CD8-positive, alpha-beta memory T cell (primary cell): ENCODE results near the gene ATMIN. TPM values are rescaled to one million over a fixed set of nuclear protein-coding genes. Genes with fewer than 3 reads are reported as not detected.

Experiments used
- CTCF ChIA-PET: fragments of 350-600 bp; sonication (Branson Sonifier 250); formaldehyde crosslinking; loops from one replicate; lab custom pipeline; 2021; ENCODE audit warnings: antibody characterized with exemption; lab: Charles Lee
- POLR2A ChIA-PET: fragments of 350-600 bp; sonication (Branson Sonifier 250); formaldehyde crosslinking; loops from one replicate; lab custom pipeline; 2021; ENCODE audit warnings: antibody characterized with exemption; lab: Charles Lee
- DNase-seq, 5 donors: peaks; one replicate each; pipeline versions ENCODE4 v3.0.0 to v3.0.0-alpha.2; 2020 to 2022; ENCODE audit warnings: mixed read lengths in 1 of 5
- H3K27ac ChIP-seq: one replicate; pipeline ENCODE4 v1.7.0; 2013; ENCODE audit warnings: low read depth, mild to moderate bottlenecking, low read length, moderate library complexity
- H3K27me3 ChIP-seq: 2 replicates; pipeline ENCODE4 v1.7.0; 2013; ENCODE audit warnings: low read length, mild to moderate bottlenecking; ENCODE audit not compliant: insufficient read depth, poor library complexity, severe bottlenecking
- H3K36me3 ChIP-seq: 2 replicates; pipeline ENCODE4 v1.7.0; 2013; ENCODE audit warnings: mild to moderate bottlenecking, low read length, moderate library complexity; ENCODE audit not compliant: insufficient read depth
- H3K4me1 ChIP-seq: 2 replicates; pipeline ENCODE4 v1.7.0; 2013; ENCODE audit warnings: mild to moderate bottlenecking, low read length, moderate library complexity; ENCODE audit not compliant: insufficient read depth
- H3K4me3 ChIP-seq: 2 replicates; pipeline ENCODE4 v1.7.0; 2013; ENCODE audit warnings: mild to moderate bottlenecking, low read length
- H3K9me3 ChIP-seq: 2 replicates; pipeline ENCODE4 v1.7.0; 2013; ENCODE audit warnings: mild to moderate bottlenecking, low read length
- H3K27ac Mint-ChIP-seq, 8 donors: one replicate each; pipeline ENCODE4 v1.8.0; 2020 to 2021; ENCODE audit warnings: mixed read lengths in 8 of 8, mild to moderate bottlenecking in 6 of 8, inconsistent platforms in 3 of 8, moderate library complexity in 3 of 8
- H3K27me3 Mint-ChIP-seq, 2 donors: one replicate each; pipeline ENCODE4 v1.8.0; 2020 to 2021; ENCODE audit warnings: mixed read lengths in 2 of 2, mild to moderate bottlenecking in 1 of 2, moderate library complexity in 1 of 2
- H3K36me3 Mint-ChIP-seq, 3 donors: one replicate each; pipeline ENCODE4 v1.8.0; 2020 to 2021; ENCODE audit warnings: mixed read lengths in 3 of 3, inconsistent platforms in 1 of 3, mild to moderate bottlenecking in 1 of 3
- H3K4me1 Mint-ChIP-seq, 3 donors: one replicate each; pipeline ENCODE4 v1.8.0; 2020 to 2021; ENCODE audit warnings: mixed read lengths in 3 of 3, inconsistent platforms in 1 of 3, mild to moderate bottlenecking in 1 of 3
- H3K4me3 Mint-ChIP-seq, 7 donors: one replicate each; pipeline ENCODE4 v1.8.0; 2020 to 2021; ENCODE audit warnings: mixed read lengths in 7 of 7, mild to moderate bottlenecking in 6 of 7, moderate library complexity in 4 of 7, inconsistent platforms in 2 of 7
- H3K9me3 Mint-ChIP-seq, 5 donors: one replicate each; pipeline ENCODE4 v1.8.0; 2020 to 2022; ENCODE audit warnings: mixed read lengths in 5 of 5, mild to moderate bottlenecking in 3 of 5, moderate library complexity in 2 of 5, inconsistent platforms in 1 of 5
- polyA plus RNA-seq: library from polyadenylated mRNA; unstranded; fragments of 300-500 nt; fragmentation: Illumina TruSeq; gene quantifications from one replicate; pipeline ENCODE4 v1.2.3, GENCODE V29; 2021
- total RNA-seq, 2 experiments: library from RNA; stranded (reverse); gene quantifications; one replicate each; pipeline ENCODE4 v1.2.3, GENCODE V29; 2021

The ATMIN gene
- total and polyA plus RNA-seq, 3 experiments from 2014 or later = 30.5 to 39.2 (median 31.3) TPM

DNA sequence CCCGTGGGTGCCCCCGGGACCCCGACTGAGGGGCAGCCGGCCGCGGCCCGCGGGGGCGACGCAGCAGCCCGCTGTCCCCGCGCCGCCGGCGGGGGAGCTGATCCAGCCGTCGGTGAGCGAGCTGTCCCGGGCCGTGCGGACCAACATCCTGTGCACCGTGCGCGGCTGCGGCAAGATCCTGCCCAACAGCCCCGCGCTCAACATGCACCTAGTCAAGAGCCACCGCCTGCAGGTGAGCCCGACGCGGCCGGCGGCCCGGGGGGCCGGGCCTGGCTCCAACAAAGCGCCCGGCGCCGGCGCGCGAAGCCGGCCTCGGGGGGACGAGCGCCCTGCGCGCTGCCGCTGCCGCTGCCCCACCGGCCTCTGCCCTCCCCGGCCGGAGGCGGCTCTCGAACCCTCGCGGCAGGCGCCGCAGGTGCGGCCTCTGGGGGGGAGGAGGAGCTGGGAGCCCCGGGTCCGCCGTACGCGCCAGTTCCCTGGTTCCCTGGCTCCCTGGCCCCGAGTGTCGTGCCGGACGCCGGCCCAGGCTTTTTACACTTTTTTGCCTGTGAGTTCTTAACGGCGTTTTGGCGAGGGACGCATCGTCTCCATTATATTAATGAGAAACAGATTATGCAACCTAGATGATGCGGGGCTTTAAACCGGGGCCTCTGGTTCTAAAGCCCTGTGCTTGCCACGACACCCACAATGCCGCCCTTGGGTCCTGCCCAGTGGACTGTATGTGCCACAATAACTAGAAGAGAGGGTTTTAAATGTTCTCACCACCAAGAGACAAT lies 521 bp downstream of the ATMIN start:
- no peaks in the 10 kb centered on the region for H3K36me3 ChIP-seq
- H3K27ac ChIP-seq = no peak overlapping the region
- Mint-ChIP-seq H3K4me3 (peak overlapping the region; percentile 84 to 90 (median 86)), H3K27me3 (peaks cover 0 to 2% of the 10 kb centered on the region in 2 donors), H3K27ac (peak overlapping the region; percentile 46 to 83 (median 74)), H3K9me3 (no peaks in the 10 kb centered on the region), H3K4me1 (peaks cover 34 to 44% (median 44%) of the 10 kb centered on the region in 3 donors), H3K36me3 (peaks cover 0 to 25% (median 10%) of the 10 kb centered on the region in 3 donors)
- peak in 3 of 5 donors; percentile 27 to 70 (median 50) for DNase-seq
- H3K9me3 ChIP-seq = no peaks in the 10 kb centered on the region
- H3K4me1 ChIP-seq = peaks cover 21% of the 10 kb centered on the region
- peak overlapping the region; percentile 71 for H3K4me3 ChIP-seq
- POLR2A ChIA-PET = interaction anchor here (0.9 to 2.7 kb wide), 3 partner anchors 29 to 41 kb away, joined by 5 to 18 read pairs (median 8); partner anchors contain the start of genes C16orf46, CENPN and CMC2
- CTCF ChIA-PET = interaction anchor here (0.6 to 9.1 kb wide), 27 partner anchors 9 to 448 kb away, joined by 3 to 77 read pairs (median 5); partner anchors contain the start of genes C16orf46, CENPN and CMC2
- no peaks in the 10 kb centered on the region for H3K27me3 ChIP-seq

DNA sequence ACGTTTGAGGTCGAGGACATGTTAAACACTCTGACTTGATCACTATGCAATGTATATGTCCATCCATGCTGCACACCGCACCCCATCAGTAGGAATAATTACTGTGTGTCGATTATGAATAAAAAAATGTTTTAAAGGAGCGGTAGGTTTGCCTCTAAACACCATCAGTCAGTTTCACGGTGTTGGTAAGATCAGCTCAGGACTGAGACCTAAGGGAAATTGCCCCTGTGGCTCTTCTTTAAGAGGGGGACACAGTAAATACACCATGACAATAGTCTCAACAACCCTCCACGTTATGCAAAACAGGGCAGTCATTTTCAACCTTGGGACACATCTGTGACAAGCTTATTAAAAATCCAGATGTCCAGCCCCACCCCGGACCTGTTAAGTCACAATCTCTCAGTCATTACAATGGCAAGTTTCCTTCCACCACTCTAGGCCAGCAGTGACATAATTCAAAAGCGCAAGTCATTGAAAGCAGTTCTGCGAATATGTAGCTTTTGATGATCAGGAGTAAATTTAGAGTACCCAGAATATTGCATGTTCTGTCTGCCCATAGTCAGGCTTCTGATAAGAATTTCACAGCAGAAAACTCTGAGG lies 1.2 kb downstream of the ATMIN start:
- H3K4me1 ChIP-seq = peaks cover 21% of the 10 kb centered on the region
- H3K27me3 ChIP-seq = no peaks in the 10 kb centered on the region
- Mint-ChIP-seq H3K4me3 (peak overlapping the region; percentile 84 to 90 (median 86)), H3K27ac (peak overlapping the region; percentile 46 to 83 (median 74)), H3K27me3 (peaks cover 0 to 2% of the 10 kb centered on the region in 2 donors), H3K4me1 (peaks cover 34 to 44% (median 44%) of the 10 kb centered on the region in 3 donors), H3K9me3 (no peaks in the 10 kb centered on the region), H3K36me3 (peaks cover 4 to 31% (median 14%) of the 10 kb centered on the region in 3 donors)
- no peak for DNase-seq
- H3K9me3 ChIP-seq = no peaks in the 10 kb centered on the region
- no peak overlapping the region for H3K27ac ChIP-seq
- no peaks in the 10 kb centered on the region for H3K36me3 ChIP-seq
- ChIA-PET CTCF (interaction anchor here (0.9 to 9.1 kb wide), 3 partner anchors 8 to 701 kb away, joined by 3 to 77 read pairs (median 18); no protein-coding TSS in a partner anchor), POLR2A (interaction anchor here (0.9 kb wide), 1 partner anchor 29 kb away, joined by 5 read pairs; the partner anchor contains the start of genes CENPN and CMC2)
- peak overlapping the region; percentile 71 for H3K4me3 ChIP-seq

- CTCF ChIA-PET = interaction anchor here (1.0 kb wide), 1 partner anchor 22 kb away, joined by 3 read pairs; no protein-coding TSS in a partner anchor
- POLR2A ChIA-PET = no interaction called here
Measured at GRCh38 chr16:81040131-81040530, 4.5 kb downstream of the ATMIN start.

DNA sequence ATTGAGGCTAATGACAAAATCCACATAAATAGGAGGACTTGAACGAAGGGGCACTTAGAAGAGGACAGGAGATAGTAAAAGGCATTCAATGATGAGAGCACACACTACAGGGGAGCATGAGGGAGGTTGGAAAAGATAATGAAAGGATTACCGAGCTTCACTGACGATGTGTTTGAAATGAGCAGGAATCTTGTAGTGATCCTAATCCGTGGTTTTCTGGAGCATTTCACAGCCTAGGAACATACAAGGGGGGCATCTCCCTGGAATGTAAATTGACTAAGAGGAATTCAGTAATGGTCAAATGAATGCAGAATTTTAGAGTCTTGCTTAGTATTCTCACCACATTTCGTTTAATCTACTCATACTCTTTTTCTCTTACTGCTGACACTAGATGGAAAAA lies 5.2 kb downstream of the ATMIN start:
- Histone ChIP-seq H3K4me1 (peaks cover 16% of the 10 kb centered on the region), H3K27me3 (no peaks in the 10 kb centered on the region), H3K9me3 (no peaks in the 10 kb centered on the region), H3K27ac (no peak overlapping the region), H3K36me3 (no peaks in the 10 kb centered on the region), H3K4me3 (no peak overlapping the region)
- DNase-seq = no peak
- POLR2A ChIA-PET = no interaction called here
- H3K27ac Mint-ChIP-seq = peak overlapping the region in 5 of 8 donors; percentile 3 to 63 (median 10)
- no peaks in the 10 kb centered on the region for H3K27me3 Mint-ChIP-seq
- H3K9me3 Mint-ChIP-seq = no peaks in the 10 kb centered on the region
- H3K4me3 Mint-ChIP-seq = peak overlapping the region in 1 of 7 donors; percentile 39
- H3K4me1 Mint-ChIP-seq = peaks cover 29 to 44% (median 37%) of the 10 kb centered on the region in 3 donors
- H3K36me3 Mint-ChIP-seq = peaks cover 19 to 68% (median 31%) of the 10 kb centered on the region in 3 donors
- CTCF ChIA-PET = no interaction called here

More at GRCh38 chr16:81040131-81040530, 4.5 kb downstream of the ATMIN start:
- peak overlapping the region in 1 of 7 donors; percentile 64 for H3K4me3 Mint-ChIP-seq
- Histone ChIP-seq H3K27me3 (no peaks in the 10 kb centered on the region), H3K36me3 (no peaks in the 10 kb centered on the region), H3K27ac (no peak overlapping the region), H3K4me1 (peaks cover 20% of the 10 kb centered on the region), H3K4me3 (no peak overlapping the region), H3K9me3 (no peaks in the 10 kb centered on the region)
- H3K9me3 Mint-ChIP-seq = no peaks in the 10 kb centered on the region
- H3K4me1 Mint-ChIP-seq = peaks cover 31 to 44% (median 41%) of the 10 kb centered on the region in 3 donors
- DNase-seq = no peak
- no peaks in the 10 kb centered on the region for H3K27me3 Mint-ChIP-seq
- peaks cover 15 to 62% (median 31%) of the 10 kb centered on the region in 3 donors for H3K36me3 Mint-ChIP-seq
- H3K27ac Mint-ChIP-seq = peak overlapping the region in 4 of 8 donors; percentile 5 to 59 (median 34)

GRCh38 chr16:81041696-81042095 lies 6.1 kb downstream of the ATMIN start:
- no peaks in the 10 kb centered on the region for H3K9me3 ChIP-seq
- peaks cover 26 to 40% (median 34%) of the 10 kb centered on the region in 3 donors for H3K4me1 Mint-ChIP-seq
- H3K4me3 ChIP-seq = no peak overlapping the region
- DNase-seq = no peak
- no peak overlapping the region for H3K27ac ChIP-seq
- peak overlapping the region in 3 of 8 donors; percentile 23 to 90 (median 73) for H3K27ac Mint-ChIP-seq
- peaks cover 13% of the 10 kb centered on the region for H3K4me1 ChIP-seq
- H3K4me3 Mint-ChIP-seq = no peak overlapping the region
- ChIA-PET POLR2A (no interaction called here), CTCF (no interaction called here)
- H3K36me3 ChIP-seq = no peaks in the 10 kb centered on the region
- no peaks in the 10 kb centered on the region for H3K9me3 Mint-ChIP-seq
- H3K36me3 Mint-ChIP-seq = peaks cover 19 to 67% (median 32%) of the 10 kb centered on the region in 3 donors
- H3K27me3 ChIP-seq = no peaks in the 10 kb centered on the region
- H3K27me3 Mint-ChIP-seq = no peaks in the 10 kb centered on the region

DNA sequence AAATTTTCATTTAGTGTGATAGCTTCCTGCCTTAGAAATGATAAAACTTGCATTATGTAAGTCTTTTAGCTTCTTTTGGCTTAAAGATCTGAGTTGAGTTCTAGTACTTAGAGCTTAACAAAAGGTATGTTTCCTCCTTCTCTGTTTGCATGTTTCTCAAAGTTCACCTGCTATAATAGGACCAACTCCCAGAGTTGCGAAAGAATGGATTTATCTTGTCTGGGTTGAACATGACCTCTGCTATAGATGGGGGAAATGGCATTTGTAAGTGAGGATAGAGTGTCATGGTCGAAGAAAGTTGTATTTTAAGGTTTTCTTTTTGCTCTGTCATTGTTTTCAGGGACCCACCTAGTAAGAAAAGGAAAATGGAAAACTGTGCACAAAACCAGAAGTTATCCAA lies 7.2 kb downstream of the ATMIN start:
- no peaks in the 10 kb centered on the region for H3K27me3 Mint-ChIP-seq
- Histone ChIP-seq H3K4me1 (peaks cover 2% of the 10 kb centered on the region), H3K27me3 (no peaks in the 10 kb centered on the region), H3K4me3 (no peak overlapping the region), H3K9me3 (no peaks in the 10 kb centered on the region), H3K36me3 (no peaks in the 10 kb centered on the region), H3K27ac (no peak overlapping the region)
- H3K36me3 Mint-ChIP-seq = peaks cover 19 to 61% (median 34%) of the 10 kb centered on the region in 3 donors
- H3K9me3 Mint-ChIP-seq = no peaks in the 10 kb centered on the region
- no peak overlapping the region for H3K4me3 Mint-ChIP-seq
- ChIA-PET POLR2A (no interaction called here), CTCF (no interaction called here)
- H3K27ac Mint-ChIP-seq = peak overlapping the region in 3 of 8 donors; percentile 24 to 50 (median 33)
- H3K4me1 Mint-ChIP-seq = peaks cover 15 to 29% (median 22%) of the 10 kb centered on the region in 3 donors
- no peak for DNase-seq

GRCh38 chr16:81053761-81054160 lies 18.1 kb downstream of the ATMIN start:
- Histone ChIP-seq H3K27ac (no peak overlapping the region), H3K4me1 (no peaks in the 10 kb centered on the region), H3K4me3 (no peak overlapping the region), H3K9me3 (peaks cover 4% of the 10 kb centered on the region), H3K27me3 (no peaks in the 10 kb centered on the region), H3K36me3 (no peaks in the 10 kb centered on the region)
- Mint-ChIP-seq H3K9me3 (peaks cover 14 to 17% (median 15%) of the 10 kb centered on the region in 5 donors), H3K27me3 (peaks cover 0 to 5% of the 10 kb centered on the region in 2 donors), H3K4me3 (no peak overlapping the region), H3K36me3 (peaks cover 0 to 14% (median 5%) of the 10 kb centered on the region in 3 donors), H3K27ac (no peak overlapping the region), H3K4me1 (no peaks in the 10 kb centered on the region)
- POLR2A ChIA-PET = no interaction called here
- CTCF ChIA-PET = no interaction called here
- DNase-seq = no peak
